ENCODE results near the gene MTUS2.
A peak's percentile ranks its signal among the peaks of the same experiment; 100 is the strongest.

MTUS2 gene

DNA sequence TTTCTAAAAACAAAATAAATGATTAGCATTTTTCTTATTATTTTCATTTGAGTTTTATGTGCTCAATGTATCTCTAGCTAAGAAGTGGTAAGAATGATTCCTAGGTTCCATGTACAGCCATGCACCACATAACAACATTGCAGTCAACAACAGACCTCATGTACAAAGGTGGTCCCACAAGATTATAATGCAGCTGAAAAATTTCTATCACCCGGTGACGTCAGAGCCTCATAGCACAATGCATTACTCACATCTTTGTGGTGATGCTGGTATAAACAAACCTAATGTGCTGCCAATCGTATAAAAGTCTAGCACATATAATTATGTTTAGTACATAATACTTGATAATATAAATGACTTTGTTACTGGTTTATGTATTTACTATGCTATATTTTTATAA lies 654.9 kb downstream of the MTUS2 start:
- peak; percentile 74 for DNase-seq (ENCODE audit: extremely low read depth, low read depth)
- TF ChIP-seq CTCF (IDR thresholded peaks at IDR 0.05; ENCODE audit: low read depth, low read length, missing control alignments), result no peak
- no peak overlapping the region for H3K4me3 ChIP-seq (replicated peaks; ENCODE audit: low read depth, low read length)

DNA sequence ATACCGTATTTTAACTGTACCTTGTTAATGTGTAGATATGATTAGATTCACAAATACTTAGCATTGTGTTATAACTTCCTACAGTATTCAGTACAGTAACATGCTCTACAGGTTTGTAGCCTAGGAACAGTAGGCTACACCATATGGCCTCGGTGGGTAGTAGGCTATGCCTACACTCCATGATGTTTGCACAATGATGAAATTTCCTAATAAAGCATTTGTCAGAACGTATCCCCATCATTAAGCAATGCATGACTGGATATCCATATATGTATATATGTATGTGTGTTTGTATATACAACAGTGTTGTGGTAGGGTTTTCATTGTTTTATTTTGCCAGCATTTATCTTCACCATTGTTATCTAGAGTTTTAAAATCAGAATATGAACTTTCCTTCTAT lies 655.9 kb downstream of the MTUS2 start:
- TF ChIP-seq CTCF (IDR thresholded peaks at IDR 0.05; ENCODE audit: low read depth, low read length, missing control alignments), result no peak
- H3K4me3 ChIP-seq (replicated peaks; ENCODE audit: low read depth, low read length), result no peak overlapping the region
- no peak for DNase-seq (ENCODE audit: extremely low read depth, low read depth)

GRCh38 chr13:29479716-29480492 lies 659.8 kb downstream of the MTUS2 start:
- no peak for DNase-seq (ENCODE audit: extremely low read depth, low read depth)
- no peak overlapping the region for H3K4me3 ChIP-seq (replicated peaks; ENCODE audit: low read depth, low read length)
- no peak for TF ChIP-seq CTCF (IDR thresholded peaks at IDR 0.05; ENCODE audit: low read depth, low read length, missing control alignments)

DNA sequence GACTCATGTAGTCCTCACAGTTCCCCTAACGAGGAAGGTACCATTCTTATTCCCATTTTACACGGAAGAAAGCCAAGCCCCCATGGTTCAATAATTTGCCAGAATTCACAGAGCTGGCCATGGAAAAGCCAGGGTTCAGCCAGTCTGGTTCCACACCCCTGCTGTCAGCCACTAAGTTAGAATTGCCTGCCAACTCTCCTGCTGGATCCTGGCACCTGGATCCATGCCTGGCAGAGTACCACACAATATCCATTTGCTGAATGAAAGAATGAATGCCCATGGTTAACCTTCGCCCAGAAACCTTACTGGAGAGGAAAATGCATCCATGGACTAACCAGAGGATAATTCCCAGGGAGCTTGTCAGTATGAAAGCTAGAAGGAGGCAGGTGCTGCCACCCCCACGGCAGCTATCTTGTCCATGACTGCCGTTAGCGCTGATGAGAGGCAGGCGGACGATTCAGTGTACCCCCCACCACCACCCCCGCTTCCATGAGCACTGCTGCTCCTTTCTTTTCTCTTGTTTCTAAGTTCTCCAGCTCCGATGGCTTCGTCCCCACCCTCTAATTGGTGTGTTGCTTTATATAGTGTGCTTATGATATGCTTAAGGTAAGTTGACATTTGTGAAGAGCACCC lies 660.9 kb downstream of the MTUS2 start:
- no peak overlapping the region for H3K4me3 ChIP-seq (replicated peaks; ENCODE audit: low read depth, low read length)
- DNase-seq (ENCODE audit: extremely low read depth, low read depth), result no peak
- no peak for TF ChIP-seq CTCF (IDR thresholded peaks at IDR 0.05; ENCODE audit: low read depth, low read length, missing control alignments)

DNA sequence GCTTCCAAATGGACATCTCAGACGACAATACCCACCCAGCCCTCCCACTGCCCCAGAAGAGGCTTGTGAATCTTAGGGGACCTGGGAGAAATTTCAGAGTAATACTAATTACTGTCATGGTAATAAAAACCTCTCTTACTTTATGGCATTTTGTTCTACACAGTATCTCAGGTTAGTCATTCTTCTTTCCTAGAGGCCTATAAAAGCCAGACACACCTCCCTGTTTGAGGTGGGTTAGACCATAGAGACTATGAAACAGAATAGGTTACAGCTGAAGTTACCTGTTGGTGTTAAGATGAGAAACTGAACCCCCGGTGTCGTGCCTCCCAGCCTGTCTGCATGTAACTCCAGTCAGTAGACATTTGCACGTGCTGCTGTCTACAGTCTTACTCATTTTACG lies 661.5 kb downstream of the MTUS2 start:
- no peak overlapping the region for H3K4me3 ChIP-seq (replicated peaks; ENCODE audit: low read depth, low read length)
- no peak for TF ChIP-seq CTCF (IDR thresholded peaks at IDR 0.05; ENCODE audit: low read depth, low read length, missing control alignments)
- DNase-seq (ENCODE audit: extremely low read depth, low read depth), result no peak

DNA sequence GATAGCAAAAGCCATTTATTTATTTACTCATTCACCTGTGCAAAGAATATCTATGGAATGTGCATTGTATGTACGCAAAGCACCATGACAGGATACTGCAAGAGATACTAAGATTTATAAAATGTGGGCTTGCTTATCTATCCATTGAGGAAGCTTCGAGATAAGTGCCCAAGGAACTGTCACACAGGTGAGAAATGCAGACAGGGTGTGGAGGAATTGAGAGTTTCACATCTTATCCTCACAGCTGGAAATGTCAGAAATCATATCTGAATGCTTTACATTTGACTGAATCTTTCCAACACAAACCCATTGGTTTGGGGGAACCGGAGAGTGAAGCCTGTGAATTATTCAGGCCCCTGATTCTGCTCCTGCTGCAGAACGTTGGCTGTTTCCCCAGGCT lies 662.4 kb downstream of the MTUS2 start:
- no peak overlapping the region for H3K4me3 ChIP-seq (replicated peaks; ENCODE audit: low read depth, low read length)
- DNase-seq (ENCODE audit: extremely low read depth, low read depth), result no peak
- no peak for TF ChIP-seq CTCF (IDR thresholded peaks at IDR 0.05; ENCODE audit: low read depth, low read length, missing control alignments)

All from HFF-Myc (cell line).